Fibroblast of villous mesenchyme (primary cell): ENCODE results near the gene DHRS7B. TPM values are rescaled to one million over a fixed set of nuclear protein-coding genes. Genes with fewer than 3 reads are reported as not detected.
"Not testable (repeated sequence)": the region's sequence is repeated elsewhere in the genome, so short reads cannot be mapped to it uniquely, and the experiment has no call there.

Source experiments
- DNase-seq: peaks from one replicate; pipeline ENCODE4 v3.0.0-alpha.2; 2010; ENCODE audit warnings: low read depth
- H3K4me3 ChIP-seq: 2 replicates; pipeline ENCODE4 v1.5.1; 2011; ENCODE audit warnings: low read depth, mild to moderate bottlenecking, low read length
- CTCF ChIP-seq: IDR thresholded peaks from 2 replicates; pipeline ENCODE4 v1.5.1; 2012; ENCODE audit warnings: low read depth, mild to moderate bottlenecking, low read length; ENCODE audit not compliant: insufficient read depth
- total RNA-seq: library from RNA; depleted of rRNA; stranded (reverse); fragments of >200 nt; gene quantifications from 2 replicates; pipeline ENCODE4 v1.2.3, GENCODE V29; 2012

The DHRS7B gene
- total RNA-seq, 1 donor: 15.1 TPM

GRCh38 chr17:21217346-21217745 is 90.6 kb downstream of the DHRS7B start:
- no peak for DNase-seq
- TF ChIP-seq CTCF: no peak
- H3K4me3 ChIP-seq: no peak overlapping the region

GRCh38 chr17:21218101-21218500 is 91.3 kb downstream of the DHRS7B start:
- no peak overlapping the region for H3K4me3 ChIP-seq
- no peak for DNase-seq

GRCh38 chr17:21218831-21219380 is 92.1 kb downstream of the DHRS7B start:
- TF ChIP-seq CTCF: no peak
- H3K4me3 ChIP-seq: no peak overlapping the region
- DNase-seq: no peak

More at GRCh38 chr17:21218101-21218500, 91.3 kb downstream of the DHRS7B start:
- TF ChIP-seq CTCF: no peak

- no peak for TF ChIP-seq CTCF
- H3K4me3 ChIP-seq: no peak overlapping the region
- DNase-seq: no peak
Observed at GRCh38 chr17:21223086-21223485, 96.3 kb downstream of the DHRS7B start.

GRCh38 chr17:21227277-21227676 is 100.5 kb downstream of the DHRS7B start:
- not testable (repeated sequence) for H3K4me3 ChIP-seq, DNase-seq

GRCh38 chr17:21228111-21228510 is 101.3 kb downstream of the DHRS7B start:
- no peak overlapping the region for H3K4me3 ChIP-seq
- DNase-seq: no peak
- no peak for TF ChIP-seq CTCF

- H3K4me3 ChIP-seq: no peak overlapping the region
- DNase-seq: no peak
Observed at GRCh38 chr17:21228845-21229244, 102.1 kb downstream of the DHRS7B start.

More at GRCh38 chr17:21228845-21229244, 102.1 kb downstream of the DHRS7B start:
- no peak for TF ChIP-seq CTCF
